ENCODE measurements around the gene SFRP2.

The SFRP2 gene

DNA sequence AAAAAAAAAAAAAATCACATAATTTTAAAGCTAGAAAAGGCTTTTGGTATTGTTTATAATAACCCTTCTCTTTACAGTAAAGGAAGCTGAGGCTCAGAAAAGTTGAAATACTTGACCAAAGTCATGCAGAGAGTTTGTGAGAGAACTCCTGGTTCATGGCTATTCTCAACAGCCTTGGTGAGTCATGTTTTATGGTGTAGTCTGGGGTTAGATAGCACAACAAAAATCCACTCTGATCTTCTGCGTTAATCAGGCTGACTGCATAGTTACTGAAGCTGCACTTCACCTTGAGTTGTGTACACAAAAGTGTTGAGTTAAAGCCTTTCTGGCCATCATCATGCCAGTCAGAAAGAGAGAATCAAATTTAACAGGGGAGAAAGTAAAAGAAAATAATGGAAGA is 19.3 kb upstream of the SFRP2 start:
- intact Hi-C loops (cut with DNase I; ENCODE audit: low total_unique reads), result no loop called here
- DNase-seq, result no peak
- H3K9me3 ChIP-seq, result no peaks in the 10 kb centered on the region
- no peaks in the 10 kb centered on the region for H3K4me1 ChIP-seq
- TF ChIP-seq, protein P1, sequence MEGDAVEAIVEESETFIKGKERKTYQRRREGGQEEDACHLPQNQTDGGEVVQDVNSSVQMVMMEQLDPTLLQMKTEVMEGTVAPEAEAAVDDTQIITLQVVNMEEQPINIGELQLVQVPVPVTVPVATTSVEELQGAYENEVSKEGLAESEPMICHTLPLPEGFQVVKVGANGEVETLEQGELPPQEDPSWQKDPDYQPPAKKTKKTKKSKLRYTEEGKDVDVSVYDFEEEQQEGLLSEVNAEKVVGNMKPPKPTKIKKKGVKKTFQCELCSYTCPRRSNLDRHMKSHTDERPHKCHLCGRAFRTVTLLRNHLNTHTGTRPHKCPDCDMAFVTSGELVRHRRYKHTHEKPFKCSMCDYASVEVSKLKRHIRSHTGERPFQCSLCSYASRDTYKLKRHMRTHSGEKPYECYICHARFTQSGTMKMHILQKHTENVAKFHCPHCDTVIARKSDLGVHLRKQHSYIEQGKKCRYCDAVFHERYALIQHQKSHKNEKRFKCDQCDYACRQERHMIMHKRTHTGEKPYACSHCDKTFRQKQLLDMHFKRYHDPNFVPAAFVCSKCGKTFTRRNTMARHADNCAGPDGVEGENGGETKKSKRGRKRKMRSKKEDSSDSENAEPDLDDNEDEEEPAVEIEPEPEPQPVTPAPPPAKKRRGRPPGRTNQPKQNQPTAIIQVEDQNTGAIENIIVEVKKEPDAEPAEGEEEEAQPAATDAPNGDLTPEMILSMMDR (IDR thresholded peaks at IDR 0.05), result no peak
- H3K4me3 ChIP-seq, result no peak overlapping the region
- no peak overlapping the region for H3K27ac ChIP-seq
- H3K27me3 ChIP-seq, result no peaks in the 10 kb centered on the region
- H3K36me3 ChIP-seq, result no peaks in the 10 kb centered on the region

DNA sequence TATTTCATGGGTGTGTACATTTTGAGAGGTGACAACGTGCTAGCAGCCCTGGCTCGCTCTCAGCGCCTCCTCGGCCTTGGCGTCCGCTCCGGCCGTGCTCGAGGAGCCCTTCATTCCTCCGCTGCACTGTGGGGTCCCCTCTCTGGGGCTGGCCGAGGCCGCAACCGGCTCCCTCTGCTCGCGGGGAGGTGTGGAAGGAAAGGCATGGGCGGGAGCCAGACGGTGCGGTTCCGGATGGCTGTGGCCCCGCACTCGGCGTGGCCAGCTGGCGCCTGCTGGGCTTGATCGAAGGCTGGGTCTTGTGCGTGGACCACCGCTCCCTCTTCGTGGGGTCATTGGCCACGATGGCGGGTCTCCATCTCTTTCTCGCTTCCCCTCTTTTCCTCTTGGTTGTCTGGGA is 17.2 kb upstream of the SFRP2 start:
- TF ChIP-seq, protein P1 (IDR thresholded peaks at IDR 0.05), result no peak
- intact Hi-C loops (cut with DNase I; ENCODE audit: low total_unique reads), result no loop called here
- no peaks in the 10 kb centered on the region for H3K9me3 ChIP-seq

DNA sequence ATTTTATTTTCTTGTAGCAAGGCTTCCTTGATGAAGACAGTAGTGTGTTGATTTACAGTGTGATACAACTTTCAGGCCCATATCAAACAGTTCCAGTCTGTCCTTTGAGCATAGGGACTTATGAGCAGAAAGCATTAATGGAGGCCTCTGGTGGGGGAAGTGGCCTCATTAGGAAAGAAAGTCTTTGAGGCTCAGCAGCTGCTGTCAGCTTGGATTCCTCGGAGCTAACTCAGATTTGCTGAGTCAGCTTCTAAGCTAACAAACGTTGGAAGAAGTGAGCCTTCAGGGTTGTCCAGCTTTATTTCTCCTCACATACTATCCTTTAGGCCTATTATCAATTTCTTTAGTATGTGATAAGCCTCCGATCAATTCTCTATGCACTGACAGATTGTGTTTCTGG is 15.8 kb upstream of the SFRP2 start:
- Histone ChIP-seq H3K27me3 (peaks cover 0 to 1% of the 10 kb centered on the region in 2 donors), H3K27ac (no peak overlapping the region), H3K9me3 (no peaks in the 10 kb centered on the region), H3K36me3 (no peaks in the 10 kb centered on the region), H3K4me3 (no peak overlapping the region), H3K4me1 (no peaks in the 10 kb centered on the region)
- intact Hi-C loops (cut with DNase I; ENCODE audit: low total_unique reads), result no loop called here
- TF ChIP-seq, protein P1 (IDR thresholded peaks at IDR 0.05), result no peak
- no peak for DNase-seq

More for the DNA sequence above, 17.2 kb upstream of the SFRP2 start:
- DNase-seq, result no peak
- Histone ChIP-seq H3K27ac (no peak overlapping the region), H3K36me3 (no peaks in the 10 kb centered on the region), H3K4me1 (no peaks in the 10 kb centered on the region), H3K4me3 (no peak overlapping the region), H3K27me3 (no peaks in the 10 kb centered on the region)

DNA sequence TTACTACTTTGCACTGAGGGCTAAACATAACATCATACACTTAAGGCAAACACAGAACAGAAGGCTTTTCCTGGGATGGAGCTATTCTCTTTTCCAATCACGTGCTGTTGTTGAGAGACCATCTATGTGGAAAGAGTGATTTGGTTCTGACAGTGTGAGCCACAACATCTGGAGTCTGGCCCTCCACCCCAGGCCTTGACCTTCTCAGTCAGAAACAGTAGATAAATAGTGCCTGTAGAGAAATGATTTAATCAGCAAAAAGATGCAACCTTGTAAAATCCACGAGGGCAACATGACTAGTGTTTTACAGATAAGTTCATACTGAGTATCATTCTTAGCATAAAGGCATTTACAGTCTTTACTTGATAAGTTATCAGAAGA is 10.8 kb upstream of the SFRP2 start:
- H3K27ac ChIP-seq, result no peak overlapping the region
- no peaks in the 10 kb centered on the region for H3K4me1 ChIP-seq
- H3K36me3 ChIP-seq, result no peaks in the 10 kb centered on the region
- DNase-seq, result peak in 1 of 2 donors; percentile 42
- H3K27me3 ChIP-seq, result peaks cover 0 to 14% of the 10 kb centered on the region in 2 donors
- intact Hi-C loops (cut with DNase I; ENCODE audit: low total_unique reads), result no loop called here
- TF ChIP-seq, protein P1 (IDR thresholded peaks at IDR 0.05), result no peak
- no peak overlapping the region for H3K4me3 ChIP-seq
- no peaks in the 10 kb centered on the region for H3K9me3 ChIP-seq

DNA sequence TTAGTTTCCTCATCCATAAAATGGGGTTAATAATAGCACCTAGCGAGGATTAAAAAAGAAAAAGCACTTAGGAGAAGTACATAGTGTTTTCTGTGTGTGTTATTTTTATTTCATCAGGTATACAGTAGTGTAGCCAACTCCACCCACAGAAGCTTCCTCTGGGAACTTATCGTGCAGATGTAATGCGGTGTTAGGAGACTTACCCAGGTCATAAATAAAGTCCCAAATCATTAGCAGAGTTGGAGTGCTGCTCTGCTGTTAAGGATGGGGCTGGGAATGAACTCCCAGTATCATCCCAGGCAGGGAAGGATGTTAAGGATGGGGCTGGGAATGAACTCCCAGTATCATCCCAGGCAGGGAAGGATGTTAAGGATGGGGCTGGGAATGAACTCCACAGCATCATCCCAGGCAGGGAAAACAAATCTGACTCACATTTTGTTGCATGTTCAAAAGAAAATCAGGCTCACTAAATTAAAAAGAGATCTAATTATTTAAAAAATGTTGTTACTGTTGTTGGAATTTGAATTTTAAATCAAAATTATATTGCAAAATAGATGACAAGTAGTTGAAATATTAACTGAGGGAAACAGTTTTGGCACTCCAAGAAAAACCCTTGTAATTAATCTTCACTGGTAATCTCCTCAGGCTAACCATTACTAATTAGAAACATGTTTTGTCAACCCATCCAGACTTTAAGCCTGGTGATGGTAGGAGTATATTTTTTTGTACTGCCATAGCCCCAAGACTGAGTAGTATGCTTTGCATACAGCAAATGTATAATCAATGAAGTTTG is 10.2 kb upstream of the SFRP2 start:
- Histone ChIP-seq H3K27ac (no peak overlapping the region), H3K27me3 (peaks cover 0 to 16% of the 10 kb centered on the region in 2 donors), H3K36me3 (no peaks in the 10 kb centered on the region), H3K9me3 (no peaks in the 10 kb centered on the region), H3K4me3 (no peak overlapping the region), H3K4me1 (no peaks in the 10 kb centered on the region)
- intact Hi-C loops (cut with DNase I; ENCODE audit: low total_unique reads), result no loop called here
- TF ChIP-seq, protein P1 (IDR thresholded peaks at IDR 0.05), result no peak
- DNase-seq, result no peak
